ENCODE measurements around the gene MEP1B. TPM values are rescaled to one million over a fixed set of nuclear protein-coding genes. Genes with fewer than 3 reads are reported as not detected.

Gene MEP1B
- total RNA-seq, 3 donors from 2014 or later: 5.9 to 11.6 (median 6.9) TPM

GRCh38 chr18:32258558-32259204 is 68.8 kb downstream of the MEP1B start:
- ATAC-seq (peak; percentile 39), DNase-seq (no peak)
- no peaks in the 10 kb centered on the region for H3K9me3 ChIP-seq
- TF ChIP-seq CTCF (IDR thresholded peaks at IDR 0.05): no peak
- H3K4me3 ChIP-seq: no peak overlapping the region
- no peaks in the 10 kb centered on the region for H3K36me3 ChIP-seq (ENCODE audit: low read depth)
- peaks cover 5% of the 10 kb centered on the region for H3K4me1 ChIP-seq (ENCODE audit: low read depth)
- intact Hi-C loops (cut with DNase I, micrococcal nuclease): no loop called here

- H3K9me3 ChIP-seq: no peaks in the 10 kb centered on the region
- ATAC-seq: peak; percentile 88
- DNase-seq: peak; percentile 68 to 83 (median 68)
- no peak overlapping the region for H3K4me3 ChIP-seq
- TF ChIP-seq CTCF (IDR thresholded peaks at IDR 0.05): no peak
- peaks cover 5% of the 10 kb centered on the region for H3K4me1 ChIP-seq (ENCODE audit: low read depth)
- no peaks in the 10 kb centered on the region for H3K36me3 ChIP-seq (ENCODE audit: low read depth)
- intact Hi-C loops (cut with DNase I, micrococcal nuclease): no loop called here
Measured at GRCh38 chr18:32259553-32259952, 69.7 kb downstream of the MEP1B start.

GRCh38 chr18:32261003-32261402 is 71.2 kb downstream of the MEP1B start:
- H3K4me1 ChIP-seq (ENCODE audit: low read depth): peaks cover 5% of the 10 kb centered on the region
- no peaks in the 10 kb centered on the region for H3K9me3 ChIP-seq
- intact Hi-C loops (cut with DNase I, micrococcal nuclease): loop anchor here (10.0 kb wide), 2 partner anchors 96 to 214 kb away; partner anchors contain the start of gene GAREM1 (in 1 of the 2)
- TF ChIP-seq CTCF (IDR thresholded peaks at IDR 0.05): no peak
- H3K36me3 ChIP-seq (ENCODE audit: low read depth): no peaks in the 10 kb centered on the region
- no peak overlapping the region for H3K4me3 ChIP-seq
- ATAC-seq: no peak
- no peak for DNase-seq

- H3K4me1 ChIP-seq (ENCODE audit: low read depth): peaks cover 5% of the 10 kb centered on the region
- no peaks in the 10 kb centered on the region for H3K9me3 ChIP-seq
- intact Hi-C loops (cut with DNase I, micrococcal nuclease): loop anchor here (10.0 kb wide), 2 partner anchors 97 to 213 kb away; partner anchors contain the start of gene GAREM1 (in 1 of the 2)
- ATAC-seq (no peak), DNase-seq (no peak)
- no peaks in the 10 kb centered on the region for H3K36me3 ChIP-seq (ENCODE audit: low read depth)
- no peak overlapping the region for H3K4me3 ChIP-seq
- no peak for TF ChIP-seq CTCF (IDR thresholded peaks at IDR 0.05)
Measured at GRCh38 chr18:32262092-32262491, 72.3 kb downstream of the MEP1B start.

- intact Hi-C loops (cut with DNase I, micrococcal nuclease): loop anchor here (10.0 kb wide), 2 partner anchors 100 to 210 kb away; partner anchors contain the start of gene GAREM1 (in 1 of the 2)
- TF ChIP-seq CTCF (IDR thresholded peaks at IDR 0.05): no peak
- DNase-seq: no peak
Measured at GRCh38 chr18:32264401-32264800, 74.6 kb downstream of the MEP1B start.

More at GRCh38 chr18:32264401-32264800, 74.6 kb downstream of the MEP1B start:
- Histone ChIP-seq H3K36me3 (ENCODE audit: low read depth) (no peaks in the 10 kb centered on the region), H3K9me3 (no peaks in the 10 kb centered on the region), H3K4me3 (no peak overlapping the region), H3K4me1 (ENCODE audit: low read depth) (peaks cover 5% of the 10 kb centered on the region)
- no peak for ATAC-seq

All from mucosa of descending colon (tissue), 3 donors.